HG02981 (cell line): Measurements from ENCODE around the gene TMEM169.
A peak's percentile ranks its signal among the peaks of the same experiment; 100 is the strongest.

Experiments used
- ATAC-seq: cut with Tn5 transposase; IDR thresholded peaks from one replicate; pipeline ENCODE4 v1.9.1; 2021; ENCODE audit warnings: mild to moderate bottlenecking, moderate library complexity; ENCODE audit not compliant: unreplicated experiment

TMEM169 gene, protein sequence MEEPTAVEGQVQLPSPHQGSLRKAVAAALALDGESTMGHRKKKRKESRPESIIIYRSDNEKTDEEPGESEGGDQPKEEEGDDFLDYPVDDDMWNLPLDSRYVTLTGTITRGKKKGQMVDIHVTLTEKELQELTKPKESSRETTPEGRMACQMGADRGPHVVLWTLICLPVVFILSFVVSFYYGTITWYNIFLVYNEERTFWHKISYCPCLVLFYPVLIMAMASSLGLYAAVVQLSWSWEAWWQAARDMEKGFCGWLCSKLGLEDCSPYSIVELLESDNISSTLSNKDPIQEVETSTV

GRCh38 chr2:216081487-216082116 is at the start of gene TMEM169, which contains the start of gene PECR:
Gene TMEM169 (plus strand): TSS chr2:216081919. CDS start chr2:216095964, 14,045 bp downstream.
Gene PECR (minus strand): TSS chr2:216081809. CDS start chr2:216081741, 68 bp downstream.
- ATAC-seq = peak; percentile 94

DNA sequence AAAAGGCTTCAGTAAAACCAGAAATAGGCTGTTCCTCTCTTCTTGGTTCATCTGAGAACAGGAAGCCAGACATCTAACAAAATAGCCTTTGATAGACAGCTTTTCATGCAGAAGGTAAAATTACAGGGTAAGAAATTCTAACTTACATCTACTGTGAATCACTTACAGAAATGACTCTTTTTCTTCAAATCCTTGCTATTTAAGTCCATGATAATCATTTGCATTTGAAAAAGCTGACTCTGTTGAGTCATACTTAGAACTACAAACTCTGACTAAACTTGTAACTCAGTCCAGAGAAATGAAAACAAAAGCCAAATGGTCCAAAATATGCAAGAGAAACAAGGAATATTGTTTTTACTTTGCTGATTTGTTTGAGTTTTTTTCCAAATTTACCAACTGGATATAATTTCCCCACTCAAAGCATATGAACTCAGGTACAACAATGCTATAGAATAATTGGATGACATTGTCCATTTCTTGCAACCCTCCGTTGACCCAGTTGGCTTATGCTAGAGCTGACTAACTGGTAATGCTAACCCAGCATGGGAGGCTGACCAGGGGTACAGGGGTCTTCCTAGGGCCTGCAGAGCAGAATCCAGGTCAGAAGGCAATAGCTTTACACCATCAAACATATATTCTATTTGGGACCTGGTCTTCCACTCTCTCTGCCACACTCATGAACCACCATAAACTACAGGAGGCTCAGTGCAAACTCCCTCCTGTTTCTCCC is 49.6 kb upstream of the TMEM169 start:
- ATAC-seq = peak; percentile 75

DNA sequence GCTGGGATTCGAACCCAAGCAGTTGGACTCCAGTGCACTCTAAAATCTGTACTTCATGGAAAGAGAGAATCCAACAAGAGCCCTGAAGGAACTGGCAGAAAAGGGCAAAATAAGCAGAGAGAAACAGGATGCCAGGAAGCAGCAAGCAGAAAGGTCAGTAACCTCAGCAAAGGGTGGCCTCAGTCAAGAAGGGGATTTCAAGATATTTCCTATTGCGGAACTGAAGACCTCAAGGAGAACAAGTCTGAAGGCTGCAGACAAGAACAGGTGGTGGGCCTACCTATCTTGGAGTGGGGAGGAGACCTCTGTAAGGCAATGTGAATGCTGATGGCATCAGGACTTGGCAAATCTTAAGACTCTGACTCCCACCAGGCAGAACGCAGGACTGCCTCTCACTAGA is 48.3 kb upstream of the TMEM169 start:
- ATAC-seq = peak; percentile 37

DNA sequence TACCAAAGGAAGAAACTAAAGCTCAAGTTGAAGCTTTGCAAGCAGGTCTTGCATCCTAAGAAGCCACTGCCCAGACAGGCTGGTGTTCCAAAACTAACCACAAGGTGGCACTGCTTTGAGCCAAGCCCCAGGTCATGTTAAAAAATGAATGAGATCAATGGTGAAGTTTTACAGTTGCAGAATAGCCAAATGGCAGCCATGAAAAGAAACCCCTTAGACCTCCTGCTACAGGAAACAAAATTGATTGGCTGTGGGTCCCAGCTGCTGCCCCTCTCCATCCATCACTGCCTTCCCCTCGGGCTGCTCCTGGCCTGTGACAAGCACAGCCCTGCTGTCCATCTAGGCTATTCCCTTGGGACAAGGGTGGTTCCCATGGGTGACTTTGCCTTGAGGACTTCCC is 47.7 kb upstream of the TMEM169 start:
- peak; percentile 37 for ATAC-seq

GRCh38 chr2:216039918-216040317 is 41.8 kb upstream of the TMEM169 start:
- ATAC-seq = no peak

DNA sequence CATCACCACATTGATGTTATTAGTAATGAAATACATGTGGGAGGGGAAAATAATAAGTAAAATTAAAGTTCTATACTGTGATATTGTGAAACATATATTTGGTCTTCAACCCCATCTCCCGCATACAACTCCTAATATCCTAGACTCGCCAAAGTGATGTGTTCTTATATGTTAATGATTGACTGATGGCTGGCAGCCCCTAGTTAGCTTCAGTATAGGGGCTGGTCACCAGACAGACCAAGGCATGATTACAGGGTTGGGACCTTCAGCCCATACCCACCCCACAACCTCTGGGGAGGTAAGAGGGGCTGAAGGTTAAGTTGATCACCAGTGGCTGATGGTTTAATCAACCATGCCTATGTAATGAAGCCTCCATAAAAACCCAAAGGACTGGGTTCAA is 40.3 kb upstream of the TMEM169 start:
- no peak for ATAC-seq

DNA sequence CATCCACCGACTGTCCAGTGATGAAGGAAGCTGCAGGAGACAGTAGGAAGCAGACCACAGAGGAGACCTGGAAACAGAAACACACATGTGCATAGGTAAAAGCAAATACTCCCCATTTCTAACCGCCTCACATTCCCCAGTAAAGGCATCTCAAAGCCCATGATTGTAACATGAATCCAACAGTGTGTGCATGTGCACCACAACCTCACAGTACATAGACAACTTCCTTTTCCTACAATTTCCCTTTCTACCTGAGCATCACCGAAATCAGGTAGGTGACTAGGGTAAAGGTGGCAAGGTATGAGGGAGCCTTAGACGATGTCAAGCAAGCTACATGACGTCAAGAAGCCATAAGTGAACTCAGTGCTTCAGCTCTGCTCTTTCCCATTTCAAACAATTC is 37.8 kb upstream of the TMEM169 start:
- no peak for ATAC-seq

DNA sequence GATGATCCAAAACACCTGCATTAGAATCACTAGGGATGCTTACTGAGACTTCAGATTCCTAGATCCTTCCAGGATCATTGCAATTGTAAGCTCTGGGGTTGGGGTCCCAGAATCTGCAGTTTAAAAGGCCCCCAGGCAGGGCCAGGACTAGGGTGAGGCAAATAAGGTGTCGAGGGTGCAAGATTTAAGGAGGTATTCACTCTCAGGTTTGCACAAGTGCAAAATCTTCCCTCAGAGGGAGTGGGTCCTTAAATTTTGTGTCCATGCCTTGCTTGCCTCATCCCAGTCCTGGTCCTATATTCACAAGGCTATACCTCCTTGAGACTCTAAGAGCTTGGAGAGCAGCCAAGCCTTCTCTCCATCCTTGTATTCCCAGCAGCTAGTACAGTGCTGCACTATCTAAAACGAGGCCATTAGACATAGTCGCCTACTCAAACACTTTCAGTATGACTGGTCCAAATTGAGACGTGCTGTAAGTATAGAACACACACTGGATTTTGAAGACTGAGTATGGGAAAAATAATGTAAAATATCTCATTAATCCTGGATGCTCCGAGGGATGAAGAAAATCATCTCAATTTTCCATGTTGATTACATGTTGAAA is 36.7 kb upstream of the TMEM169 start:
- ATAC-seq = peak; percentile 90

DNA sequence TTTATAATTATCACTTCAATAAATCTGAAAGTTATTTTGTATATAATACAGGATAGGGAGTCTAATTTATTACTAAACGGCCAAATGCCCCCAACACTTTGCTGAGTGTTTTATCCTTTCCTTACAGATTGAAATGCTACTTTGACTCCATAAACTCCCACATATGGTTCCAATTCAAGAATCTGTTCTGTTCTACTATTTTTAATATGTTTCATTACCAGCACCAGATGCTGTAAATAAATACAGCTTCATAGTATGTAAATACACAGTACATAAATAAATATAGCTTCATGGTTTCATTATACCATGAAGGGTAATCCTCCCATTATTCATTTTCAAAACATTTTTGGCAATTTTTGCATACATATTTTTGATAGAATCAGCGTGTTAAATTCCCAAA is 34.3 kb upstream of the TMEM169 start:
- ATAC-seq = no peak

DNA sequence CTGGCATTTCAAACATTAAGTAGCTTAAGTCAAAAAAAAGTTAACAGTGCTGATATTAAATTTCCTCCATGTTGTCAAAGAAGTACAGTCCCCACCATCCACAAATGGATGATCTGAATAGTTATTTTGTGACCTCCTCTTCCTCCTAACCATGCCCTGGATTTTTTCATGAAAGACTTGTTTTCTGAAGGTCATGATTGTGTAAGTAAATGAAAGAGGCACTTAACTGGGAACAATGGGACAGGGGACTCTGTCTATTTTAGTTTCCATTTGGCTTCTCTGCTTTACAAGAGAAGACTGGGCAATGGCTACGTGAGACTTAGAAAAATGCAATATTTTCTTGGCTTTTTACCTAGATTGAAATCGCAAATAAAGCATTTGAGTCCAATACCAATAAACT is 32.3 kb upstream of the TMEM169 start:
- no peak for ATAC-seq

DNA sequence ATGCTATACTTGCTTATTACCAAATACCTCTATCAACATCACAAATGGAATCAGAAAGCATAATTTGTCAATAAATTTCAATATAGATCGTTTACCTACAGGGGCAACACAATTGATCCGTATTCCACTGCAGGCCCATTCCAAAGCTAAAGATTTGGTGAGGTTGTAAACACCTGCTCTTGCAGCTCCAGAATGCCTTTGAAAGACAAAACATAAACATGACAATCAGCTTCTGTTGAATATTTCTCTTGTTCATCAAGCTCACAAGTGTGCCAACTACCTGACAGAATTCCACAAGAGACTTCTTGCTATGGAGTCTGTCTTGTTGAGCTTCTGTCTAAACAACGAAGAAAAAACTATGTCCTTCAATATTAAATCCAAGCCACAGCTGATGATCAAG is 30.4 kb upstream of the TMEM169 start:
- no peak for ATAC-seq

GRCh38 chr2:216052420-216052819 is 29.3 kb upstream of the TMEM169 start:
- no peak for ATAC-seq

DNA sequence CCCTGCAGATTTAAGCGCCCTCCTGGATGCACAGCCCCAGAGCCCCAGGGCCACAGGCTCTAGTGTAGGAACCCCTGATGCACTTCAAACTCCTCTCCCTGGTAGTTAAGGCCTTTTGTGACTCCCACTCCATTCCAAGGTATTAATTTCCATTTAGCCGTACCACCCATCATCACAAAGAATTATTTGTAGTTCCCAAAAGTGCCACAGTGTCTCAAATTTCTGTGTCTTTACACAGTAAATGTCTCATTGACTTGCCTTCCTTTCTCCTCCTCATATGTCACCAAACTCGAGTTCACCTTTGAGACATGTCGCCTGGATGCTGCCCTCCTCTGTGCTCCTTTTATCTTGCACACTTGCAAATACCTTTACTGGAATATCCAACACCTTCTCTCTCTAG is 26.0 kb upstream of the TMEM169 start:
- no peak for ATAC-seq

- peak; percentile 31 for ATAC-seq
These were observed 25.0 kb upstream of the TMEM169 start for GRCh38 chr2:216056739-216057138.

GRCh38 chr2:216057688-216058193 is 24.0 kb upstream of the TMEM169 start:
- peak; percentile 87 for ATAC-seq

GRCh38 chr2:216059233-216059834 is 22.4 kb upstream of the TMEM169 start:
- ATAC-seq = no peak

GRCh38 chr2:216064014-216064630 is 17.6 kb upstream of the TMEM169 start:
- ATAC-seq = no peak

DNA sequence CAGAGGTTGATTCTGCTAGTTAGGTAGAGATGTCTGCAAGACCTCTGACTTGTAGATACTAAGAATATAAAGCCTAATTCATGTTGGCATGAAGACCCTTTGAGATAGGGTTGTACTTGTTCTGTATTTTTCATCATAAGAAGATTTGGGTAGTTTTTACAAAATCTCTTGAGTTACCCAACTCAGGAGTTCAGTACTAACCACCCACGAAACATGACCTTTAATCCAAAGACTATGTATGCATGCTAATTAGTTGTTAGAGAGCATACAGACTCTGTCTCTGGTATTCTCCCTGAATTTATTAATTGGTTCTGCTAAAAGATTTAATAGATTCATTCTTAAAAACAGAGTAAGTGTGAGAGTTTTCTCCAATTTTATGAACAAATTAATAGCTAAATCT is 17.1 kb upstream of the TMEM169 start:
- no peak for ATAC-seq

DNA sequence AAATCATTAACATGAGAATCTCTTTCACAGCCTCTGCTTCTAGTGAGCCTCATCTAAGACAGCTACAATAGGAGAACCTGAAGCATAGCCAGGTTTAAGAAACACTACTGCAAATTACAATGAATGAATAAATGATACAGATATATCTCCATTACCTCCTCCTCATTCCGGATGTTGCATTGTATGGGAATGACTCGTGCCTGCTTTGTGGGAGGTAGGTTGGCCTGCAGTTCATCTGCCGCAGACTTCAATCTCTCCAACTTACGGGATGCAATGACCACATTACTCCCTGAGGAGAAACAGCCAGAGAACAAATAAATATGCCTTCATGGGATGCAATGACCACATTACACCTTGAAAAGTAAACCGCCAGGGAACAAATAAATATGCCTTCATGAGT is 15.5 kb upstream of the TMEM169 start:
- ATAC-seq = no peak

- ATAC-seq = no peak
These were observed 12.7 kb upstream of the TMEM169 start for GRCh38 chr2:216069028-216069427.
